Measurements from ENCODE around the gene SRF. TPM values are rescaled to one million over a fixed set of nuclear protein-coding genes. Genes with fewer than 3 reads are reported as not detected.

SRF gene
- total RNA-seq, 1 experiment from 2014 or later = 32.1 TPM

DNA sequence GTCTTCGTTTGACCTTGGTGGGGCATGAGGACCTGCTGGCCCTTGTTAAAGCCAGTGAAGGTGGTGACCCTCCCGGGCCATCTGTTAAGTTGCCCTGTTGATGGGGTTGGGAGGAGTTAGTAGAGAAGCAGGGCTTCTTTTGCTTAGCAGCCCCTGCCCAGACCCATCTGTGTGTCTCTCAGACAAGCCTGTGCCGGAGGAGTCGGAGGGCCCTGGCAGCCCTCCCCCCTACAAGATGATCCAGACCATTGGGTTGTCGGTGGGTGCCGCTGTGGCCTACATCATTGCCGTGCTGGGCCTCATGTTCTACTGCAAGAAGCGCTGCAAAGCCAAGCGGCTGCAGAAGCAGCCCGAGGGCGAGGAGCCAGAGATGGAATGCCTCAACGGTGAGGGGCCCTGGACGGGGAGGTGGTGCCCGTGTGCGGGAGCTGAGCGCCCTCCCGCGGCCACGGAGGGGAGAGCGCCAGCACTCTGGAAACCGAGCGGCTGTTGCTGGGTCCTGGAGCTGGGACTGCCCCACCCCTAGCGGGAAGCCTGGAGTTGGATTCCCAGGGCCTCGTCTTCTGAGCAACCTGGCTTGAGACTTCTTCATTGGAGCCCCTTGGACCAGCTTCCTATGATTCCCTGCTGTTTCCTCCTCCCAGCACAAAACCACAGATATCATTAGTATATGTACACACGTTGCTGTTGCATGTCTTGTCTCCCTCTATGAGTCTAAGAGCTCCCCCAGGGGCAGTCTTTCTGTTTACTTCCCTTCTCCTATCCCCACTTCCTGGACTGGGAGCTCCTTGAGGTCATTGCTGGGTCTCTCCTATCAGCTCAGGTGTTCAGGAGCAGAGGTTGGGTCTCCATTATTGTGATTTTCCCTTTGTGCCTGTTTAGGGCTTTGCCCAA is 27.6 kb upstream of the SRF start:
- peaks cover 14% of the 10 kb centered on the region for H3K36me3 Mint-ChIP-seq (ENCODE audit: insufficient read depth, unreplicated experiment)
- peaks cover 18% of the 10 kb centered on the region for H3K4me1 Mint-ChIP-seq (ENCODE audit: insufficient read depth, unreplicated experiment)
- intact Hi-C loops (cut with micrococcal nuclease) = loop anchor here (1.0 kb wide), 2 partner anchors 73 to 242 kb away; no protein-coding TSS in a partner anchor
- no peak overlapping the region for H3K4me3 Mint-ChIP-seq (ENCODE audit: unreplicated experiment)
- ChIA-PET POLR2A (interaction anchor here (0.7 to 3.0 kb wide), 19 partner anchors 17 to 179 kb away, joined by 3 to 21 read pairs (median 4); partner anchors contain the start of genes CUL7, CUL9, KLC4 and MRPL2), CTCF (interaction anchor here (0.5 to 4.3 kb wide), 45 partner anchors 9 to 446 kb away, joined by 3 to 23 read pairs (median 5); partner anchors contain the start of genes DNPH1, KLC4, MRPL2 and PEX6)
- DNase-seq (ENCODE audit: unreplicated experiment) = peak; percentile 80
- peak; percentile 94 for TF ChIP-seq CTCF (IDR thresholded peaks at IDR 0.05; ENCODE audit: unreplicated experiment)
- H3K9me3 Mint-ChIP-seq (ENCODE audit: unreplicated experiment) = no peaks in the 10 kb centered on the region
- H3K27me3 Mint-ChIP-seq (ENCODE audit: insufficient read depth, unreplicated experiment) = no peaks in the 10 kb centered on the region
- H3K27ac Mint-ChIP-seq (ENCODE audit: low read depth, unreplicated experiment) = no peak overlapping the region
- no TSS peak for BruUV-seq (replicated peaks)

- no peak for DNase-seq (ENCODE audit: unreplicated experiment)
- BruUV-seq (replicated peaks) = no TSS peak
- ChIA-PET CTCF (interaction anchor here (0.7 to 4.3 kb wide), 9 partner anchors 11 to 245 kb away, joined by 3 to 18 read pairs (median 8); partner anchors contain the start of genes DNPH1, KLC4 and MRPL2), POLR2A (interaction anchor here (0.6 to 3.0 kb wide), 8 partner anchors 26 to 184 kb away, joined by 3 to 21 read pairs (median 5); partner anchors contain the start of genes GNMT, KLC4, MRPL2 and PPP2R5D)
- peak overlapping the region; percentile 90 for H3K27ac Mint-ChIP-seq (ENCODE audit: low read depth, unreplicated experiment)
- H3K9me3 Mint-ChIP-seq (ENCODE audit: unreplicated experiment) = no peaks in the 10 kb centered on the region
- peaks cover 18% of the 10 kb centered on the region for H3K4me1 Mint-ChIP-seq (ENCODE audit: insufficient read depth, unreplicated experiment)
- intact Hi-C loops (cut with micrococcal nuclease) = no loop called here
- no peaks in the 10 kb centered on the region for H3K27me3 Mint-ChIP-seq (ENCODE audit: insufficient read depth, unreplicated experiment)
- no peak overlapping the region for H3K4me3 Mint-ChIP-seq (ENCODE audit: unreplicated experiment)
- H3K36me3 Mint-ChIP-seq (ENCODE audit: insufficient read depth, unreplicated experiment) = peaks cover 6% of the 10 kb centered on the region
- TF ChIP-seq CTCF (IDR thresholded peaks at IDR 0.05; ENCODE audit: unreplicated experiment) = no peak
Measured at GRCh38 chr6:43144879-43145278, 26.2 kb upstream of the SRF start.

DNA sequence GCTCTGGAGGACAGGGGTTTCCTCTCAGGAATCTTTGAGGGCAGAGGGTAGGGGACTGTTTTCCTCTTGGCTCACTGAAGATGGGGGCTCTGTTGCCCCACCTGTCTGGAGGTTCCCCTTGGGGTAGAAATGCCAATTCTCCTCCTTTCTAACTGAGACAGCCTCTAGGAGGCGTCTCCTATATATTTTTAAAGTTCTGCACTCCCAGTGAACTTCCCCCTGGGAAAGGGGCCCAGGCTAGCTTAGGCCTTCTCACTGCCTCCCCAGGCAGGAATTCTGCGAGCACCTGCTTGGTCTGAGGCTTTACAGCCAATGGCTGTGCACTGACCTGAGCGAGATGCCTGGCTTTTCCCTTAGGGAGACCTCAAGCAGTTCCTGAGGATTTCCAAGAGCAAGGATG is 24.8 kb upstream of the SRF start:
- H3K9me3 Mint-ChIP-seq (ENCODE audit: unreplicated experiment) = no peaks in the 10 kb centered on the region
- no peaks in the 10 kb centered on the region for H3K27me3 Mint-ChIP-seq (ENCODE audit: insufficient read depth, unreplicated experiment)
- intact Hi-C loops (cut with micrococcal nuclease) = no loop called here
- no TSS peak for BruUV-seq (replicated peaks)
- POLR2A ChIA-PET = interaction anchor here (0.6 to 2.5 kb wide), 4 partner anchors 24 to 150 kb away, joined by 3 to 8 read pairs (median 4); partner anchors contain the start of genes RRP36 and SRF
- H3K4me3 Mint-ChIP-seq (ENCODE audit: unreplicated experiment) = no peak overlapping the region
- peaks cover 1% of the 10 kb centered on the region for H3K36me3 Mint-ChIP-seq (ENCODE audit: insufficient read depth, unreplicated experiment)
- no peak for TF ChIP-seq CTCF (IDR thresholded peaks at IDR 0.05; ENCODE audit: unreplicated experiment)
- no peak overlapping the region for H3K27ac Mint-ChIP-seq (ENCODE audit: low read depth, unreplicated experiment)
- no peak for DNase-seq (ENCODE audit: unreplicated experiment)
- peaks cover 18% of the 10 kb centered on the region for H3K4me1 Mint-ChIP-seq (ENCODE audit: insufficient read depth, unreplicated experiment)
- CTCF ChIA-PET = interaction anchor here (0.6 to 0.9 kb wide), 2 partner anchors 9 to 12 kb away, joined by 3 read pairs; no protein-coding TSS in a partner anchor
